ENCODE results near the gene SETDB2. TPM values are rescaled to one million over a fixed set of nuclear protein-coding genes. Genes with fewer than 3 reads are reported as not detected.
A peak's percentile ranks its signal among the peaks of the same experiment; 100 is the strongest.
"Not testable (repeated sequence)": the region's sequence is repeated elsewhere in the genome, so short reads cannot be mapped to it uniquely, and the experiment has no call there.

The SETDB2 gene
- polyA plus RNA-seq, 1 experiment: 21.7 TPM

- ChIA-PET CTCF (no interaction called here), POLR2A (no interaction called here)
- no peak overlapping the region for H3K4me3 ChIP-seq (ENCODE audit: low read depth, low read length)
- TF ChIP-seq, protein P1, sequence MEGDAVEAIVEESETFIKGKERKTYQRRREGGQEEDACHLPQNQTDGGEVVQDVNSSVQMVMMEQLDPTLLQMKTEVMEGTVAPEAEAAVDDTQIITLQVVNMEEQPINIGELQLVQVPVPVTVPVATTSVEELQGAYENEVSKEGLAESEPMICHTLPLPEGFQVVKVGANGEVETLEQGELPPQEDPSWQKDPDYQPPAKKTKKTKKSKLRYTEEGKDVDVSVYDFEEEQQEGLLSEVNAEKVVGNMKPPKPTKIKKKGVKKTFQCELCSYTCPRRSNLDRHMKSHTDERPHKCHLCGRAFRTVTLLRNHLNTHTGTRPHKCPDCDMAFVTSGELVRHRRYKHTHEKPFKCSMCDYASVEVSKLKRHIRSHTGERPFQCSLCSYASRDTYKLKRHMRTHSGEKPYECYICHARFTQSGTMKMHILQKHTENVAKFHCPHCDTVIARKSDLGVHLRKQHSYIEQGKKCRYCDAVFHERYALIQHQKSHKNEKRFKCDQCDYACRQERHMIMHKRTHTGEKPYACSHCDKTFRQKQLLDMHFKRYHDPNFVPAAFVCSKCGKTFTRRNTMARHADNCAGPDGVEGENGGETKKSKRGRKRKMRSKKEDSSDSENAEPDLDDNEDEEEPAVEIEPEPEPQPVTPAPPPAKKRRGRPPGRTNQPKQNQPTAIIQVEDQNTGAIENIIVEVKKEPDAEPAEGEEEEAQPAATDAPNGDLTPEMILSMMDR (IDR thresholded peaks at IDR 0.05; ENCODE audit: low read depth, low read length): no peak
- H3K27me3 ChIP-seq (ENCODE audit: control insufficient read depth, insufficient read depth, low read length): no peaks in the 10 kb centered on the region
- no peak for DNase-seq (ENCODE audit: low read depth, low spot score)
- no peaks in the 10 kb centered on the region for H3K9me3 ChIP-seq (ENCODE audit: control insufficient read depth, insufficient read depth, low read length)
- no peak overlapping the region for H3K27ac ChIP-seq (ENCODE audit: low read depth, low read length)
Observed at GRCh38 chr13:49488563-49488962, 44.5 kb downstream of the SETDB2 start.

- ChIA-PET POLR2A (interaction anchor here (3.0 kb wide), 1 partner anchor 50 kb away, joined by 22 read pairs; the partner anchor contains the start of genes CAB39L and SETDB2), CTCF (no interaction called here)
- DNase-seq (ENCODE audit: low read depth, low spot score): no peak
- Histone ChIP-seq H3K27ac (ENCODE audit: low read depth, low read length) (no peak overlapping the region), H3K9me3 (ENCODE audit: control insufficient read depth, insufficient read depth, low read length) (no peaks in the 10 kb centered on the region; the same call in 1 of the 2 replicates), H3K27me3 (ENCODE audit: control insufficient read depth, insufficient read depth, low read length) (no peaks in the 10 kb centered on the region), H3K4me3 (ENCODE audit: low read depth, low read length) (no peak overlapping the region)
- TF ChIP-seq, protein P1 (IDR thresholded peaks at IDR 0.05; ENCODE audit: low read depth, low read length): no peak
Observed at GRCh38 chr13:49494645-49495044, 50.6 kb downstream of the SETDB2 start.

GRCh38 chr13:49495783-49496762 is 52.0 kb downstream of the SETDB2 start, which contains the start of gene PHF11:
TSS of gene PHF11 (plus strand) at chr13:49495953. CDS start at chr13:49496002, 49 bp downstream.
- Histone ChIP-seq H3K27ac (ENCODE audit: low read depth, low read length) (peak within 1 kb of the TSS; percentile 82), H3K9me3 (ENCODE audit: control insufficient read depth, insufficient read depth, low read length) (no peaks in the 10 kb centered on the region; the same call in 1 of the 2 replicates), H3K4me3 (ENCODE audit: low read depth, low read length) (peak within 1 kb of the TSS; percentile 59), H3K27me3 (ENCODE audit: control insufficient read depth, insufficient read depth, low read length) (no peaks in the 10 kb centered on the region)
- ChIA-PET POLR2A (interaction anchor here (0.6 to 3.0 kb wide), 4 partner anchors 43 to 729 kb away, joined by 3 to 22 read pairs (median 4); partner anchors contain the start of genes CAB39L and SETDB2), CTCF (interaction anchor here (0.9 kb wide), 1 partner anchor 112 kb away, joined by 3 read pairs; no protein-coding TSS in a partner anchor)
- TF ChIP-seq, protein P1 (IDR thresholded peaks at IDR 0.05; ENCODE audit: low read depth, low read length): no peak
- DNase-seq (ENCODE audit: low read depth, low spot score): no peak

DNA sequence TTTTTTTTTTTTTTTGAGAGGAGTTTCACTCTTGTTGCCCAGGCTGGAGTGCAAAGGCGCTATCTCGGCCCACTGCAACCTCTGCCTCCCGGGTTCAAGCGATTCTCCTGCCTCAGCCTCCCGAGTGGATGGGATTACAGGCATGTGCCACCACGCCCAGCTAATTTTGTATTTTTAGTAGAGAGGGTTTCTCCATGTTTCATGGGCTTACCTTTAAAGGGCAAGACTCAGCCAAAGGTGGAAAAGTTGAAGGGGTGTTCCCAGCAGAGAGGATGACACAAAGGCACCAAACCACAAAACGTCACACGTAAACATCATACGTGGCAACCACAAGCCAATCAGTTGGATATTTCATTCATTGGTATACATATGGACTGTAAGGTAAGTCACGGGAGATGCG is 52.8 kb downstream of the SETDB2 start:
- DNase-seq (ENCODE audit: low read depth, low spot score); H3K27ac ChIP-seq (ENCODE audit: low read depth, low read length); H3K9me3 ChIP-seq (ENCODE audit: control insufficient read depth, insufficient read depth, low read length); H3K27me3 ChIP-seq (ENCODE audit: control insufficient read depth, insufficient read depth, low read length); H3K4me3 ChIP-seq (ENCODE audit: low read depth, low read length); CTCF ChIA-PET: not testable (repeated sequence)
- POLR2A ChIA-PET: interaction anchor here (0.7 kb wide), 1 partner anchor 730 kb away, joined by 4 read pairs; no protein-coding TSS in a partner anchor

DNA sequence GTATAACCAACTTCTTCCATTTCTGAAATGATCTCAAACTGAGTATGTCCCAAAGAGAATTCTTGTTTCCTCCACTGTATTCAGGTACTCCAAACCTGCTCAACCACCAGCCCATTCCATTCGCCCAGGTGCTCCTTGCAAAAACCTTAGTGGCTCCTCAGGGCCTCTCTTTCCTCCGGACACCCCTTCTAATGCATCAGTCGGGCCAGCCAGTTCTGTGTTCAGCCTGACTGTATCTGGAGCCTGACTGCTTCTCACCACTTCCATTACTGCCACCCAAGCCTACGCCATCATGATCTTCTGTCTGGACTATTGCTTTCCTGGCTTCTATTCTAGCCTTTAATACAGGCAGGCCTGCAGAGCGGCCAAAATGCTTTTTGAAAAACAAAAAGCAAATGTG is 53.2 kb downstream of the SETDB2 start:
- CTCF ChIA-PET: no interaction called here

More for the DNA sequence above, 53.2 kb downstream of the SETDB2 start:
- H3K9me3 ChIP-seq (ENCODE audit: control insufficient read depth, insufficient read depth, low read length): no peaks in the 10 kb centered on the region; the same call in 1 of the 2 replicates
- no peak overlapping the region for H3K4me3 ChIP-seq (ENCODE audit: low read depth, low read length)
- no peak for DNase-seq (ENCODE audit: low read depth, low spot score)
- no peaks in the 10 kb centered on the region for H3K27me3 ChIP-seq (ENCODE audit: control insufficient read depth, insufficient read depth, low read length)
- POLR2A ChIA-PET: no interaction called here
- no peak overlapping the region for H3K27ac ChIP-seq (ENCODE audit: low read depth, low read length)
- TF ChIP-seq, protein P1 (IDR thresholded peaks at IDR 0.05; ENCODE audit: low read depth, low read length): no peak

Data from AG04450 (cell line).